Measurements from ENCODE around the gene OR2T10.
"Not testable (repeated sequence)": the region's sequence is repeated elsewhere in the genome, so short reads cannot be mapped to it uniquely, and the experiment has no call there.

GRCh38 chr1:248641583-248641982 lies 44.1 kb upstream of the OR2T10 start:
- TF ChIP-seq POLR2A, CTCF (IDR thresholded peaks at IDR 0.05): not testable (repeated sequence)

All from Peyer's patch (tissue), 4 donors.